H9 (cell line): ENCODE measurements around the gene ELAVL1. TPM values are rescaled to one million over a fixed set of nuclear protein-coding genes. Genes with fewer than 3 reads are reported as not detected.

Source experiments
- DNase-seq: peaks from one replicate; pipeline ENCODE4 v3.0.0-alpha.2; 2017
- H2AFZ ChIP-seq: one replicate; pipeline ENCODE4 v1.6.1; 2013; ENCODE audit warnings: mild to moderate bottlenecking, low read length, control low read depth, moderate library complexity
- H2AK5ac ChIP-seq: 2 replicates; pipeline ENCODE4 v1.6.1; 2013; ENCODE audit warnings: low read length, control low read depth, mixed read lengths; ENCODE audit not compliant: insufficient read length
- H2BK120ac ChIP-seq: one replicate; pipeline ENCODE4 v1.6.1; 2013; ENCODE audit warnings: low read depth, mild to moderate bottlenecking, low read length, control low read depth, inconsistent platforms; ENCODE audit not compliant: poor library complexity, severe bottlenecking
- H2BK12ac ChIP-seq: 2 replicates; pipeline ENCODE4 v1.6.1; 2013; ENCODE audit warnings: low read length, control low read depth, mixed read lengths, low read depth; ENCODE audit not compliant: insufficient read length
- H2BK15ac ChIP-seq: 2 replicates; pipeline ENCODE4 v1.6.1; 2013; ENCODE audit warnings: low read depth, low read length, control low read depth
- H2BK20ac ChIP-seq: one replicate; pipeline ENCODE4 v1.6.1; 2013; ENCODE audit warnings: low read depth, mild to moderate bottlenecking, low read length, control low read depth, inconsistent platforms; ENCODE audit not compliant: poor library complexity, severe bottlenecking
- H2BK5ac ChIP-seq: 2 replicates; pipeline ENCODE4 v1.6.1; 2013; ENCODE audit warnings: low read length, control low read depth, mixed read lengths; ENCODE audit not compliant: insufficient read length
- H3K14ac ChIP-seq: 2 replicates; pipeline ENCODE4 v1.6.1; 2013; ENCODE audit warnings: low read length, control low read depth; ENCODE audit not compliant: insufficient read depth
- H3K18ac ChIP-seq: 2 replicates; pipeline ENCODE4 v1.6.1; 2013; ENCODE audit warnings: low read depth, mild to moderate bottlenecking, mixed read lengths, low read length, control low read depth; ENCODE audit not compliant: insufficient read length
- H3K23ac ChIP-seq: 2 replicates; pipeline ENCODE4 v1.6.1; 2013; ENCODE audit warnings: low read length, control low read depth, mixed read lengths, low read depth; ENCODE audit not compliant: insufficient read length
- H3K23me2 ChIP-seq: 2 replicates; pipeline ENCODE4 v1.6.1; 2013; ENCODE audit warnings: low read depth, mild to moderate bottlenecking, mixed read lengths, low read length, control low read depth; ENCODE audit not compliant: insufficient read length, poor library complexity, severe bottlenecking
- H3K27ac ChIP-seq: 2 replicates; pipeline ENCODE4 v1.5.1; 2013; ENCODE audit warnings: low read length, control low read depth, mixed read lengths, low read depth; ENCODE audit not compliant: insufficient read length
- H3K27me3 ChIP-seq: 2 replicates; pipeline ENCODE4 v1.6.1; 2013; ENCODE audit warnings: low read length, control low read depth, inconsistent platforms; ENCODE audit not compliant: insufficient read depth
- H3K4ac ChIP-seq: 2 replicates; pipeline ENCODE4 v1.6.1; 2013; ENCODE audit warnings: low read depth, mild to moderate bottlenecking, control low read depth, inconsistent platforms, low read length, moderate library complexity
- H3K4me1 ChIP-seq: 2 replicates; pipeline ENCODE4 v1.6.1; 2013; ENCODE audit warnings: low read length, control low read depth, inconsistent platforms; ENCODE audit not compliant: insufficient read depth
- H3K4me2 ChIP-seq: 2 replicates; pipeline ENCODE4 v1.6.1; 2013; ENCODE audit warnings: low read length, control low read depth, mixed read lengths; ENCODE audit not compliant: insufficient read length, insufficient read depth
- H3K56ac ChIP-seq: 2 replicates; pipeline ENCODE4 v1.6.1; 2013; ENCODE audit warnings: low read depth, mild to moderate bottlenecking, mixed read lengths, low read length, control low read depth; ENCODE audit not compliant: insufficient read length
- H3K79me1 ChIP-seq: 2 replicates; pipeline ENCODE4 v1.6.1; 2013; ENCODE audit warnings: low read depth, mild to moderate bottlenecking, moderate library complexity, low read length, control low read depth, inconsistent platforms; ENCODE audit not compliant: insufficient read depth, poor library complexity, severe bottlenecking
- H3K79me2 ChIP-seq: 2 replicates; pipeline ENCODE4 v1.6.1; 2013; ENCODE audit warnings: low read length, control low read depth, inconsistent platforms; ENCODE audit not compliant: insufficient read depth
- H3K9ac ChIP-seq: 2 replicates; pipeline ENCODE4 v1.6.1; 2013; ENCODE audit warnings: low read length, control low read depth, mixed read lengths; ENCODE audit not compliant: insufficient read length; ENCODE audit errors: extremely low read depth
- H3K9me3 ChIP-seq: one replicate; pipeline ENCODE4 v1.6.1; 2013; ENCODE audit warnings: low read depth, low read length, inconsistent platforms; ENCODE audit not compliant: control insufficient read depth
- H3T11ph ChIP-seq: one replicate; pipeline ENCODE4 v1.6.1; 2013; ENCODE audit warnings: mild to moderate bottlenecking, low read length, control low read depth, inconsistent platforms
- H4K20me1 ChIP-seq: one replicate; pipeline ENCODE4 v1.6.1; 2013; ENCODE audit not compliant: control insufficient read depth, insufficient read length, insufficient read depth
- H4K5ac ChIP-seq: 2 replicates; pipeline ENCODE4 v1.6.1; 2013; ENCODE audit warnings: low read depth, mild to moderate bottlenecking, mixed read lengths, low read length, control low read depth; ENCODE audit not compliant: insufficient read length
- H4K8ac ChIP-seq: replicated peaks from 2 replicates; pipeline ENCODE4 v1.6.1; 2013; ENCODE audit warnings: low read length, control low read depth, mixed read lengths, low read depth; ENCODE audit not compliant: insufficient read length
- H4K91ac ChIP-seq: 2 replicates; pipeline ENCODE4 v1.6.1; 2013; ENCODE audit warnings: low read depth, mild to moderate bottlenecking, moderate library complexity, mixed read lengths, low read length, control low read depth; ENCODE audit not compliant: insufficient read length
- H3K27ac Mint-ChIP-seq, 3 experiments: 2 replicates in 2 of 3; 3 replicates in 1 of 3; pipeline ENCODE4 v1.8.0; 2020 to 2021; ENCODE audit warnings: mixed read lengths in 3 of 3, mild to moderate bottlenecking in 1 of 3, moderate library complexity in 1 of 3
- H3K27me3 Mint-ChIP-seq: 2 replicates; pipeline ENCODE4 v1.8.0; 2021; ENCODE audit warnings: low read depth, mild to moderate bottlenecking, moderate library complexity, mixed read lengths
- H3K36me3 Mint-ChIP-seq, 3 experiments: 2 replicates in 2 of 3; 3 replicates in 1 of 3; pipeline ENCODE4 v1.8.0; 2020 to 2021; ENCODE audit warnings: low read depth in 3 of 3, mixed read lengths in 3 of 3; ENCODE audit not compliant: insufficient read depth in 1 of 3
- H3K4me1 Mint-ChIP-seq, 2 experiments: 2 replicates each; pipeline ENCODE4 v1.8.0; 2020; ENCODE audit warnings: mixed read lengths in 2 of 2
- H3K4me3 Mint-ChIP-seq, 2 experiments: 2 replicates in 1 of 2; 3 replicates in 1 of 2; pipeline ENCODE4 v1.8.0; 2020 to 2021; ENCODE audit warnings: mild to moderate bottlenecking in 2 of 2, mixed read lengths in 2 of 2, moderate library complexity in 1 of 2
- H3K9me3 Mint-ChIP-seq, 2 experiments: 2 replicates in 1 of 2; 3 replicates in 1 of 2; pipeline ENCODE4 v1.8.0; 2020; ENCODE audit warnings: mild to moderate bottlenecking in 2 of 2, mixed read lengths in 2 of 2, moderate library complexity in 1 of 2
- WGBS: extraction: QIAGEN DNeasy Blood & Tissue Kit; methylation state at CpG from one replicate; pipeline ENCODE4 v1.1.7; 2013; ENCODE audit warnings: missing lambda C conversion rate, low lambda C conversion rate, mixed read lengths; ENCODE audit not compliant: insufficient read length; ENCODE audit errors: extremely low coverage; 5-methylcytosine and 5-hydroxymethylcytosine counted together
- total RNA-seq: library from RNA; stranded (reverse); gene quantifications from 2 replicates; pipeline ENCODE4 v1.2.1, GENCODE V29; 2021
- TF ChIP-seq, protein P1 (sequence below): fragments of 200-600 bp; sonication (generic); conservative IDR thresholded peaks from 3 replicates; pipeline ENCODE4 v1.8.0; 2021; ENCODE audit warnings: antibody characterized with exemption, mild to moderate bottlenecking

The ELAVL1 gene
- total RNA-seq, 1 experiment from 2014 or later: 149 TPM

DNA sequence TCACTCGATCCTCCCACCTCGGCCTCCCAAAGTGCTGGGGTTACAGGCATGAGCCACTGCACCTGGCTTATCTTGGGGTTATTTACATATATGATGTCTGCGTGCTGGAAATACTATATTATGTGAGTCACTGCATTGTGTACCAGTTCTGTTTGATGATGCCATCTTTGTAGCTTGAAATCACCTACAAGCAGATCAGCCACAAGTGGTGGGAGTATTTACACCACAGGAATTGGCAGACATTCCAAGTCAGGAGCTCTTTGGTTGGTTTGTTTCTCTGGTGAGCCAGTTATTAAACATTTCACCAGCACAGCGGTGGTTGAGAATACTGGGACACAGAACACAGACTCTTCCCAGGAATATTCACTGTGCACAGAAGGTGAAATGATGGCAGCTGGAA, 57.5 kb downstream of the ELAVL1 start:
- Histone ChIP-seq H2BK120ac (no peak overlapping the region), H3K9me3 (no peaks in the 10 kb centered on the region), H4K91ac (no peak overlapping the region), H3K27ac (no peak overlapping the region), H4K5ac (no peak overlapping the region), H3K9ac (no peak overlapping the region), H3K56ac (no peak overlapping the region), H3K79me2 (no peaks in the 10 kb centered on the region; the same call in 1 of the 2 replicates), H2AK5ac (no peak overlapping the region), H2AFZ (no peak overlapping the region), H3K79me1 (no peaks in the 10 kb centered on the region), H2BK20ac (no peak overlapping the region), H2BK5ac (no peak overlapping the region), H3K4me1 (no peaks in the 10 kb centered on the region), H2BK12ac (no peak overlapping the region), H3T11ph (no peak overlapping the region), H3K18ac (no peak overlapping the region), H3K14ac (no peak overlapping the region), H2BK15ac (no peak overlapping the region), H3K23ac (no peak overlapping the region), H3K27me3 (no peaks in the 10 kb centered on the region), H3K4ac (no peak overlapping the region), H3K4me2 (no peak overlapping the region), H4K8ac (no peak overlapping the region), H4K20me1 (no peaks in the 10 kb centered on the region), H3K23me2 (no peaks in the 10 kb centered on the region)
- TF ChIP-seq, protein P1, sequence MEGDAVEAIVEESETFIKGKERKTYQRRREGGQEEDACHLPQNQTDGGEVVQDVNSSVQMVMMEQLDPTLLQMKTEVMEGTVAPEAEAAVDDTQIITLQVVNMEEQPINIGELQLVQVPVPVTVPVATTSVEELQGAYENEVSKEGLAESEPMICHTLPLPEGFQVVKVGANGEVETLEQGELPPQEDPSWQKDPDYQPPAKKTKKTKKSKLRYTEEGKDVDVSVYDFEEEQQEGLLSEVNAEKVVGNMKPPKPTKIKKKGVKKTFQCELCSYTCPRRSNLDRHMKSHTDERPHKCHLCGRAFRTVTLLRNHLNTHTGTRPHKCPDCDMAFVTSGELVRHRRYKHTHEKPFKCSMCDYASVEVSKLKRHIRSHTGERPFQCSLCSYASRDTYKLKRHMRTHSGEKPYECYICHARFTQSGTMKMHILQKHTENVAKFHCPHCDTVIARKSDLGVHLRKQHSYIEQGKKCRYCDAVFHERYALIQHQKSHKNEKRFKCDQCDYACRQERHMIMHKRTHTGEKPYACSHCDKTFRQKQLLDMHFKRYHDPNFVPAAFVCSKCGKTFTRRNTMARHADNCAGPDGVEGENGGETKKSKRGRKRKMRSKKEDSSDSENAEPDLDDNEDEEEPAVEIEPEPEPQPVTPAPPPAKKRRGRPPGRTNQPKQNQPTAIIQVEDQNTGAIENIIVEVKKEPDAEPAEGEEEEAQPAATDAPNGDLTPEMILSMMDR: no peak
- Mint-ChIP-seq H3K4me1 (peaks cover 3 to 4% of the 10 kb centered on the region in 2 experiments; a peak in 1 of 4 replicates), H3K9me3 (peaks cover 0 to 2% of the 10 kb centered on the region in 2 experiments; a peak in 2 of 5 replicates), H3K36me3 (peaks cover 0 to 10% (median 9%) of the 10 kb centered on the region in 3 experiments; a peak in 5 of 7 replicates), H3K4me3 (no peak overlapping the region), H3K27ac (no peak overlapping the region), H3K27me3 (no peaks in the 10 kb centered on the region; the same call in 1 of the 2 replicates)
- no peak for DNase-seq
- WGBS: no CpG with 5 or more reads among the region's 4 CpGs
